HepG2 (cell line): ENCODE data around the gene ZNF91. TPM values are rescaled to one million over a fixed set of nuclear protein-coding genes. Genes with fewer than 3 reads are reported as not detected.

ENCODE experiments used
- ATAC-seq: fragments of 200-7000 bp; cut with Tn5 transposase; 3 replicates; pipeline ENCODE4 v1.9.1; 2020; ENCODE audit warnings: mild to moderate bottlenecking, moderate library complexity
- BruUV-seq: library from RNA; stranded (reverse); fragments of 400-500 nt; replicated peaks from 2 replicates; lab custom pipeline; 2021; lab: Mats Ljungman, UMichigan
- CTCF ChIA-PET: fragments of 300-600 bp; formaldehyde crosslinking; extraction: SDS; loops from one replicate; lab custom pipeline; 2021; ENCODE audit warnings: low total read pairs, inconsistent platforms, low intra/inter-chr PET ratio; lab: Yijun Ruan, JAX
- POLR2A ChIA-PET: fragments of 350-600 bp; sonication (Branson Sonifier 250); formaldehyde crosslinking; loops from one replicate; lab custom pipeline; 2020; ENCODE audit warnings: antibody characterized with exemption, inconsistent platforms; lab: Yijun Ruan, JAX
- DNase-seq: peaks from one replicate; pipeline ENCODE4 v3.0.0-alpha.2; 2015; ENCODE audit warnings: low spot score
- FAIRE-seq: peaks from 3 replicates; lab custom pipeline; 2011; peaks lifted over from hg19 to GRCh38; lab: Jason Lieb, UNC
- H2AFZ ChIP-seq: one replicate; pipeline ENCODE4 v1.6.1; 2011; ENCODE audit warnings: low read length, inconsistent platforms
- H3K27ac ChIP-seq: fragments of 300-600 bp; 3 replicates; pipeline ENCODE4 v1.8.0; 2011; ENCODE audit warnings: mixed run types, mild to moderate bottlenecking, mixed read lengths, low read length, inconsistent platforms; ENCODE audit not compliant: insufficient read depth; ENCODE audit errors: extremely low read length
- H3K27me3 ChIP-seq, 2 experiments: fragments of 200-600 bp in 1 of 2; 2 replicates in 1 of 2; 3 replicates in 1 of 2; pipeline versions ENCODE4 v1.6.0 to v1.8.0; 2011; ENCODE audit warnings: low read length in 2 of 2, mild to moderate bottlenecking in 2 of 2, moderate library complexity in 2 of 2, inconsistent platforms in 1 of 2; ENCODE audit not compliant: insufficient read depth in 2 of 2, control insufficient read depth in 1 of 2
- H3K36me3 ChIP-seq, 2 experiments: fragments of 200-600 bp in 1 of 2; replicated peaks in 1 of 2; 2 replicates in 1 of 2; 3 replicates in 1 of 2; pipeline versions ENCODE4 v1.5.1 to v1.8.0; 2011; ENCODE audit warnings: low read length in 2 of 2, inconsistent platforms in 1 of 2; ENCODE audit not compliant: insufficient read depth in 2 of 2, control insufficient read depth in 1 of 2
- H3K4me1 ChIP-seq: 2 replicates; pipeline ENCODE4 v1.5.1; 2012; ENCODE audit warnings: low read length, inconsistent platforms; ENCODE audit not compliant: insufficient read depth
- H3K4me2 ChIP-seq: 2 replicates; pipeline ENCODE4 v1.6.0; 2011; ENCODE audit warnings: low read depth, low read length, inconsistent platforms
- H3K4me3 ChIP-seq, 3 experiments: fragments of 200-600 bp in 1 of 3; sonication (generic), shearing (Covaris generic) in 1 of 3; replicated peaks in 1 of 3; 2 replicates each; pipeline ENCODE4 v1.5.1; 2011 to 2016; ENCODE audit warnings: low read length in 3 of 3, inconsistent platforms in 2 of 3, low read depth in 2 of 3, mild to moderate bottlenecking in 2 of 3, control low read depth in 1 of 3, mixed read lengths in 1 of 3; ENCODE audit not compliant: insufficient read depth in 1 of 3
- H3K79me2 ChIP-seq: one replicate; pipeline ENCODE4 v1.6.1; 2011; ENCODE audit warnings: low read length, inconsistent platforms; ENCODE audit not compliant: insufficient read depth
- H3K9ac ChIP-seq: 2 replicates; pipeline ENCODE4 v1.6.0; 2011; ENCODE audit warnings: mild to moderate bottlenecking, low read depth, low read length, inconsistent platforms; ENCODE audit not compliant: insufficient read depth
- H3K9me3 ChIP-seq: 2 replicates; pipeline ENCODE4 v1.5.1; 2012; ENCODE audit warnings: mild to moderate bottlenecking, low read length
- H4K20me1 ChIP-seq: 2 replicates; pipeline ENCODE4 v1.6.0; 2011; ENCODE audit warnings: inconsistent platforms, mild to moderate bottlenecking, low read length, moderate library complexity; ENCODE audit not compliant: insufficient read depth
- CBX1 ChIP-seq: IDR thresholded peaks from one replicate; pipeline ENCODE4 v1.6.1; 2016; ENCODE audit warnings: antibody characterized with exemption, low read depth
- HMG20B ChIP-seq: conservative IDR thresholded peaks from 2 replicates; pipeline ENCODE4 v1.6.1; 2016; ENCODE audit warnings: missing genetic modification reagents, missing compliant biosample characterization
- SNAI1 ChIP-seq: sonication (generic); formaldehyde crosslinking; IDR thresholded peaks from 2 replicates; pipeline ENCODE4 v1.5.0; 2020; ENCODE audit warnings: mild to moderate bottlenecking, missing genetic modification reagents, borderline replicate concordance
- TMF1 ChIP-seq: sonication (generic); formaldehyde crosslinking; IDR thresholded peaks from 2 replicates; pipeline ENCODE4 v1.8.1; 2022; ENCODE audit warnings: low read depth, missing genetic modification reagents
- ZNF703 ChIP-seq: sonication (generic); formaldehyde crosslinking; IDR thresholded peaks from 2 replicates; pipeline ENCODE4 v1.5.1; 2020; ENCODE audit warnings: missing genetic modification reagents, mild to moderate bottlenecking, moderate library complexity, borderline replicate concordance
- ZNF766 ChIP-seq: sonication (generic); formaldehyde crosslinking; IDR thresholded peaks from 2 replicates; pipeline ENCODE4 v1.5.0; 2020; ENCODE audit warnings: missing genetic modification reagents, borderline replicate concordance
- ZNF883 ChIP-seq: sonication (generic); formaldehyde crosslinking; IDR thresholded peaks from 2 replicates; pipeline ENCODE4 v1.5.1; 2020; ENCODE audit warnings: mild to moderate bottlenecking, missing genetic modification reagents; ENCODE audit errors: not compliant biosample characterization
- WGBS: methylation state at CpG from one replicate; pipeline ENCODE4 v1.1.6; 2017; ENCODE audit warnings: low lambda C conversion rate; 5-methylcytosine and 5-hydroxymethylcytosine counted together
- in situ Hi-C: cut with HindIII; loops from 2 replicates; pipeline ENCODE4 v1.10.0; 2017; ENCODE audit warnings: low pct_unique_long_range_greater_than_20kb; ENCODE audit not compliant: extremely low pct_ligation_motif_present
- intact Hi-C: fragments of 100-400 bp; cut with micrococcal nuclease; formaldehyde crosslinking; loops from one replicate; pipeline ENCODE4 v1.10.0; 2022; ENCODE audit not compliant: unreplicated experiment
- polyA plus RNA-seq, 8 experiments: library from polyadenylated mRNA; depleted of rRNA in 3 of 8; stranded (reverse) in 7 of 8; unstranded in 1 of 8; fragments of >200 nt; fragmentation: Illumina TruSeq in 4 of 8; extraction: Trizol in 4 of 8; gene quantifications; 2 replicates each; pipeline versions ENCODE4 v1.2.1 to v1.2.3, GENCODE V29; 2011 to 2016; ENCODE audit warnings: low read depth in 4 of 8, missing spikeins in 1 of 8, mixed read lengths in 1 of 8; ENCODE audit not compliant: insufficient read depth in 1 of 8
- total RNA-seq, 5 experiments: library from RNA; depleted of rRNA; stranded (reverse); fragments of >200 nt; fragmentation: Illumina TruSeq; extraction: Trizol; gene quantifications; 2 replicates each; pipeline ENCODE4 v1.2.3, GENCODE V29; 2016; ENCODE audit warnings: low read depth in 1 of 5
- TF ChIP-seq, protein P1 (sequence below): sonication (generic); formaldehyde crosslinking; IDR thresholded peaks from 2 replicates; pipeline ENCODE4 v1.8.1; 2023; ENCODE audit warnings: mild to moderate bottlenecking, inconsistent platforms, moderate library complexity, missing genetic modification reagents, borderline replicate concordance
- TF ChIP-seq, protein P2 (sequence below): sonication (generic); formaldehyde crosslinking; IDR thresholded peaks from 2 replicates; pipeline ENCODE4 v1.5.0; 2020; ENCODE audit warnings: mild to moderate bottlenecking, missing genetic modification reagents, moderate library complexity

The ZNF91 gene
- total and polyA plus RNA-seq, 2 of the 13 experiments (the other 11 are each of a cell fraction or from before 2014, with no cell fraction given), result 19.4 to 21.5 TPM

GRCh38 chr19:23437901-23438300 is 42.6 kb upstream of the ZNF91 start:
- intact Hi-C loops, result no loop called here
- 36% methylated on average over 4 of the region's 4 CpGs for WGBS

GRCh38 chr19:23436944-23437343 is 41.7 kb upstream of the ZNF91 start:
- intact Hi-C loops, result no loop called here
- Histone ChIP-seq H4K20me1 (no peaks in the 10 kb centered on the region), H2AFZ (no peak overlapping the region), H3K9ac (no peak overlapping the region), H3K27me3 (no peaks in the 10 kb centered on the region), H3K4me1 (no peaks in the 10 kb centered on the region), H3K4me3 (no peak overlapping the region), H3K27ac (no peak overlapping the region), H3K79me2 (no peaks in the 10 kb centered on the region), H3K4me2 (no peak overlapping the region), H3K36me3 (no peaks in the 10 kb centered on the region), H3K9me3 (peaks cover 59% of the 10 kb centered on the region)
- in situ Hi-C loops, result no loop called here
- ChIA-PET POLR2A (no interaction called here), CTCF (no interaction called here)
- 37% methylated on average over 4 of the region's 4 CpGs for WGBS
- ATAC-seq, result peak; percentile 43; the same call in 2 of the 3 replicates
- no peak for FAIRE-seq
- DNase-seq, result no peak
- BruUV-seq, result no TSS peak
- TF ChIP-seq, protein P1, sequence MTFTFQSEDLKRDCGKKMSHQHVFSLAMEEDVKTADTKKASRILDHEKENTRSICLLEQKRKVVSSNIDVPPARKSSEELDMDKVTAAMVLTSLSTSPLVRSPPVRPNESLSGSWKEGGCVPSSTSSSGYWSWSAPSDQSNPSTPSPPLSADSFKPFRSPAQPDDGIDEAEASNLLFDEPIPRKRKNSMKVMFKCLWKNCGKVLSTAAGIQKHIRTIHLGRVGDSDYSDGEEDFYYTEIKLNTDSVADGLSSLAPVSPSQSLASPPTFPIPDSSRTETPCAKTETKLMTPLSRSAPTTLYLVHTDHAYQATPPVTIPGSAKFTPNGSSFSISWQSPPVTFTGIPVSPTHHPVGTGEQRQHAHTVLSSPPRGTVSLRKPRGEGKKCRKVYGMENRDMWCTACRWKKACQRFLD (CRISPR knock-in tag), result no peak
- TF ChIP-seq ZNF703, result no peak
- TF ChIP-seq ZNF883 (CRISPR knock-in tag), result no peak
- TF ChIP-seq HMG20B (CRISPR knock-in tag), result no peak
- TF ChIP-seq ZNF766, result no peak
- TF ChIP-seq TMF1 (CRISPR knock-in tag), result no peak
- no peak for TF ChIP-seq CBX1

More at GRCh38 chr19:23437901-23438300, 42.6 kb upstream of the ZNF91 start:
- DNase-seq (no peak), ATAC-seq (no peak; the same call in 1 of the 3 replicates), FAIRE-seq (no peak)
- Histone ChIP-seq H3K4me2 (no peak overlapping the region), H2AFZ (no peak overlapping the region), H3K4me1 (no peaks in the 10 kb centered on the region), H3K79me2 (no peaks in the 10 kb centered on the region), H3K27ac (no peak overlapping the region), H3K4me3 (no peak overlapping the region), H4K20me1 (no peaks in the 10 kb centered on the region), H3K9me3 (peaks cover 68% of the 10 kb centered on the region), H3K9ac (no peak overlapping the region), H3K36me3 (no peaks in the 10 kb centered on the region), H3K27me3 (no peaks in the 10 kb centered on the region)
- CTCF ChIA-PET, result no interaction called here
- in situ Hi-C loops, result no loop called here
- TF ChIP-seq, protein P2, sequence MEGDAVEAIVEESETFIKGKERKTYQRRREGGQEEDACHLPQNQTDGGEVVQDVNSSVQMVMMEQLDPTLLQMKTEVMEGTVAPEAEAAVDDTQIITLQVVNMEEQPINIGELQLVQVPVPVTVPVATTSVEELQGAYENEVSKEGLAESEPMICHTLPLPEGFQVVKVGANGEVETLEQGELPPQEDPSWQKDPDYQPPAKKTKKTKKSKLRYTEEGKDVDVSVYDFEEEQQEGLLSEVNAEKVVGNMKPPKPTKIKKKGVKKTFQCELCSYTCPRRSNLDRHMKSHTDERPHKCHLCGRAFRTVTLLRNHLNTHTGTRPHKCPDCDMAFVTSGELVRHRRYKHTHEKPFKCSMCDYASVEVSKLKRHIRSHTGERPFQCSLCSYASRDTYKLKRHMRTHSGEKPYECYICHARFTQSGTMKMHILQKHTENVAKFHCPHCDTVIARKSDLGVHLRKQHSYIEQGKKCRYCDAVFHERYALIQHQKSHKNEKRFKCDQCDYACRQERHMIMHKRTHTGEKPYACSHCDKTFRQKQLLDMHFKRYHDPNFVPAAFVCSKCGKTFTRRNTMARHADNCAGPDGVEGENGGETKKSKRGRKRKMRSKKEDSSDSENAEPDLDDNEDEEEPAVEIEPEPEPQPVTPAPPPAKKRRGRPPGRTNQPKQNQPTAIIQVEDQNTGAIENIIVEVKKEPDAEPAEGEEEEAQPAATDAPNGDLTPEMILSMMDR (CRISPR knock-in tag), result 0 out of 2 replicates have a peak, but pooled peaks have one; percentile 6
- no peak for TF ChIP-seq SNAI1 (CRISPR knock-in tag)
- no TSS peak for BruUV-seq
- POLR2A ChIA-PET, result no interaction called here
